ENCODE measurements around the gene PHOX2A.

DNA sequence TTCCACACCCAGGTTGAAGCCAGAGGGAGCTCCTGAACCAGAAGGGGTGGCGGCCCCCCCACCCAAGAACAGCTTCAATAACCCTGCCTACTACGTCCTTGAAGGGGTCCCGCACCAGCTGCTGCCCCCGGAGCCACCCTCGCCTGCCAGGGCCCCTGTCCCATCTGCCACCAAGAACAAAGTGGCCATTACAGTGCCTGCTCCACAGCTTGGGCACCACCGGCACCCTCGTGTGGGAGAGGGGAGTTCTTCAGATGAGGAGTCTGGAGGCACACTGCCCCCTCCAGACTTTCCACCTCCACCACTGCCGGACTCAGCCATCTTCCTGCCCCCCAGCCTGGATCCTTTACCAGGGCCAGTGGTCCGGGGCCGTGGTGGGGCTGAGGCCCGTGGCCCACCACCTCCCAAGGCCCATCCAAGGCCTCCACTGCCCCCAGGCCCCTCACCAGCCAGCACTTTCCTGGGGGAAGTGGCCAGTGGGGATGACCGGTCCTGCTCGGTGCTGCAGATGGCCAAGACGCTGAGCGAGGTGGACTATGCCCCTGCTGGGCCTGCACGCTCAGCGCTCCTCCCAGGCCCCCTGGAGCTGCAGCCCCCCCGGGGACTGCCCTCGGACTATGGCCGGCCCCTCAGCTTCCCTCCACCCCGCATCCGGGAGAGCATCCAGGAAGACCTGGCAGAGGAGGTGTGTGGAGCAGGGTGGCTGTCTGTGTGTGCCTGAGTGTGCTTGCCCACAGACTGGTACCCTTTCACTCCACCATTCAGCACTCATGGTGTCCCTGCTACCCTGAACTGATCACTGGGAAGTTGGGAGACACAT lies 6.7 kb downstream of the PHOX2A start:
- TF ChIP-seq POLR2A (IDR thresholded peaks at IDR 0.05) = no peak
- TF ChIP-seq, protein P1, sequence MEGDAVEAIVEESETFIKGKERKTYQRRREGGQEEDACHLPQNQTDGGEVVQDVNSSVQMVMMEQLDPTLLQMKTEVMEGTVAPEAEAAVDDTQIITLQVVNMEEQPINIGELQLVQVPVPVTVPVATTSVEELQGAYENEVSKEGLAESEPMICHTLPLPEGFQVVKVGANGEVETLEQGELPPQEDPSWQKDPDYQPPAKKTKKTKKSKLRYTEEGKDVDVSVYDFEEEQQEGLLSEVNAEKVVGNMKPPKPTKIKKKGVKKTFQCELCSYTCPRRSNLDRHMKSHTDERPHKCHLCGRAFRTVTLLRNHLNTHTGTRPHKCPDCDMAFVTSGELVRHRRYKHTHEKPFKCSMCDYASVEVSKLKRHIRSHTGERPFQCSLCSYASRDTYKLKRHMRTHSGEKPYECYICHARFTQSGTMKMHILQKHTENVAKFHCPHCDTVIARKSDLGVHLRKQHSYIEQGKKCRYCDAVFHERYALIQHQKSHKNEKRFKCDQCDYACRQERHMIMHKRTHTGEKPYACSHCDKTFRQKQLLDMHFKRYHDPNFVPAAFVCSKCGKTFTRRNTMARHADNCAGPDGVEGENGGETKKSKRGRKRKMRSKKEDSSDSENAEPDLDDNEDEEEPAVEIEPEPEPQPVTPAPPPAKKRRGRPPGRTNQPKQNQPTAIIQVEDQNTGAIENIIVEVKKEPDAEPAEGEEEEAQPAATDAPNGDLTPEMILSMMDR (IDR thresholded peaks at IDR 0.05) = no peak
